Endothelial cell (in vitro differentiated cells): ENCODE data around the gene BCAT1. TPM values are rescaled to one million over a fixed set of nuclear protein-coding genes. Genes with fewer than 3 reads are reported as not detected.

Experiments used
- DNase-seq: peaks from one replicate; pipeline ENCODE4 v3.0.0; 2021; ENCODE audit warnings: low spot score
- H3K27ac Mint-ChIP-seq: one replicate; pipeline ENCODE4 v1.8.0; 2021; ENCODE audit warnings: mixed read lengths, inconsistent platforms; ENCODE audit not compliant: unreplicated experiment
- H3K27me3 Mint-ChIP-seq: one replicate; pipeline ENCODE4 v1.8.0; 2021; ENCODE audit warnings: mild to moderate bottlenecking, moderate library complexity, mixed read lengths, inconsistent platforms; ENCODE audit not compliant: unreplicated experiment
- H3K36me3 Mint-ChIP-seq: one replicate; pipeline ENCODE4 v1.8.0; 2021; ENCODE audit warnings: mild to moderate bottlenecking, low read depth, mixed read lengths, inconsistent platforms; ENCODE audit not compliant: unreplicated experiment
- H3K4me1 Mint-ChIP-seq: one replicate; pipeline ENCODE4 v1.8.0; 2021; ENCODE audit warnings: mild to moderate bottlenecking, mixed read lengths, inconsistent platforms; ENCODE audit not compliant: unreplicated experiment
- H3K4me3 Mint-ChIP-seq: one replicate; pipeline ENCODE4 v1.8.0; 2021; ENCODE audit warnings: mild to moderate bottlenecking, mixed read lengths, inconsistent platforms; ENCODE audit not compliant: unreplicated experiment
- H3K9me3 Mint-ChIP-seq: one replicate; pipeline ENCODE4 v1.8.0; 2021; ENCODE audit warnings: mixed read lengths, inconsistent platforms; ENCODE audit not compliant: unreplicated experiment
- total RNA-seq: library from RNA; stranded (reverse); fragmentation: NEBNext Ultra II Directional; extraction: Animal tissue kit (Norgen Biotek cat#: 25700); gene quantifications from one replicate; pipeline ENCODE4 v1.2.1, GENCODE V29; 2021; ENCODE audit not compliant: unreplicated experiment
- TF ChIP-seq, protein P1 (sequence below): fragments of 200-600 bp; sonication (generic); IDR thresholded peaks from one replicate; pipeline ENCODE4 v1.5.0; 2021; ENCODE audit warnings: antibody characterized with exemption; ENCODE audit not compliant: unreplicated experiment

The BCAT1 gene
- total RNA-seq, 1 donor from 2014 or later, result 110 TPM

DNA sequence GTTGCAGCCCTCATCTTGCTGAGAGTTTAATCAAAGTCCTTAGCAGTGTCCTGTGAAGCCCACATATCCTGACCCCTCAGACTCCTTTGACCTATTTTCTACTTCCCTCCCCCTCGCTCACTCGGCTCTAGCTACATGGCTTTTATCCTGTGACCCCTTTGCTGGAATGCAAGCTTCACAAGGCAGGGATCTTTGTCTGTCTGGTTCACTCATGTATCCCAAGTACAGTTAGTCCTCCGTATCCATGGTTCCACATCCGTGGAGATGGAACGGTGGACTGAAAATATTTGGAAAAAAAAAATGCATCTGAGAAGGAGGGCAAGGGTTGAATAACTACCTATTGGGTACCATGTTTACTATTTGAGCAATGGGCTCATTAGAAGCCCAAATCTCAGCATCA, 173.8 kb downstream of the BCAT1 start:
- no peaks in the 10 kb centered on the region for H3K27me3 Mint-ChIP-seq
- no peak overlapping the region for H3K27ac Mint-ChIP-seq
- H3K4me3 Mint-ChIP-seq, result no peak overlapping the region
- TF ChIP-seq, protein P1, sequence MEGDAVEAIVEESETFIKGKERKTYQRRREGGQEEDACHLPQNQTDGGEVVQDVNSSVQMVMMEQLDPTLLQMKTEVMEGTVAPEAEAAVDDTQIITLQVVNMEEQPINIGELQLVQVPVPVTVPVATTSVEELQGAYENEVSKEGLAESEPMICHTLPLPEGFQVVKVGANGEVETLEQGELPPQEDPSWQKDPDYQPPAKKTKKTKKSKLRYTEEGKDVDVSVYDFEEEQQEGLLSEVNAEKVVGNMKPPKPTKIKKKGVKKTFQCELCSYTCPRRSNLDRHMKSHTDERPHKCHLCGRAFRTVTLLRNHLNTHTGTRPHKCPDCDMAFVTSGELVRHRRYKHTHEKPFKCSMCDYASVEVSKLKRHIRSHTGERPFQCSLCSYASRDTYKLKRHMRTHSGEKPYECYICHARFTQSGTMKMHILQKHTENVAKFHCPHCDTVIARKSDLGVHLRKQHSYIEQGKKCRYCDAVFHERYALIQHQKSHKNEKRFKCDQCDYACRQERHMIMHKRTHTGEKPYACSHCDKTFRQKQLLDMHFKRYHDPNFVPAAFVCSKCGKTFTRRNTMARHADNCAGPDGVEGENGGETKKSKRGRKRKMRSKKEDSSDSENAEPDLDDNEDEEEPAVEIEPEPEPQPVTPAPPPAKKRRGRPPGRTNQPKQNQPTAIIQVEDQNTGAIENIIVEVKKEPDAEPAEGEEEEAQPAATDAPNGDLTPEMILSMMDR, result no peak
- H3K36me3 Mint-ChIP-seq, result no peaks in the 10 kb centered on the region
- no peak for DNase-seq
- no peaks in the 10 kb centered on the region for H3K9me3 Mint-ChIP-seq
- H3K4me1 Mint-ChIP-seq, result no peaks in the 10 kb centered on the region

DNA sequence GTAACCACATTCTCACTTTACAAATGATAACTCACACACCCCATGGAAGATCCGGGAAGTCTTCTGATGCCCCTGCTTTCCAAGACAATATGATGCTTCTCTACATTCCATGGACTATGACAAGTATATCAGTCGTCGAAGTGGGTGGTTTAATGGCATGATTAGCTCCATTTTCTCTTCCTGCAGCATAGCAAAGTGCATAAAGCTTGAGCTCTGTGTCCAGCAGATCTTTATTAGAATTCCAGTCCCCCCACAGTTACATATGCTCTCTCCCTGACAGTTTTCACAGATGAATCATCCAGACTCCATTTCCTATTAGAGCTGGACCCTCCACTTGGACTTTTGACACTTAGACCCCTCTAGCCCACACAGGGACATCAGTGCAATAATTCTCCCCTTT, 174.9 kb downstream of the BCAT1 start:
- Mint-ChIP-seq H3K4me3 (no peak overlapping the region), H3K4me1 (no peaks in the 10 kb centered on the region), H3K27me3 (no peaks in the 10 kb centered on the region), H3K27ac (no peak overlapping the region), H3K36me3 (no peaks in the 10 kb centered on the region), H3K9me3 (no peaks in the 10 kb centered on the region)
- TF ChIP-seq, protein P1, result no peak
- no peak for DNase-seq

DNA sequence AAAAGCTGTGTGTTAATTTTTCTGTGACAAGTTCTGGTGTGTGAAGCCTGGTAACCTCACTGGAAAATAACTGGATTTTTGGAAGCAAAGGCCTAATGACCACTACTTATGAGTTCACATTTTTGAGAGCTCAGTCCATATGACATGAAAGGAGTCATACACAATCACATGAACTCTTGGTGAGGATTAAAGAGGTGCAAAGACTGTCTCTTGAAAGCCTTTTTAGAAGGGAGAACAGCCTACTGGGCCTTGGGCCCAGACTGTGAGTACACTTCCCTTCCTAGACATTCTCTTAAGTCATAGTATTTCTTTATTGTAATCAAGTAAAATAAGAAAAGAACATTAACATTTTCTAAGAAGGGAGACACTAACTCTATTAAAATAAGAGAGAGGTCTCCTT, 176.1 kb downstream of the BCAT1 start:
- TF ChIP-seq, protein P1, result no peak
- no peak overlapping the region for H3K4me3 Mint-ChIP-seq
- H3K27me3 Mint-ChIP-seq, result no peaks in the 10 kb centered on the region
- H3K9me3 Mint-ChIP-seq, result no peaks in the 10 kb centered on the region
- no peaks in the 10 kb centered on the region for H3K4me1 Mint-ChIP-seq
- no peaks in the 10 kb centered on the region for H3K36me3 Mint-ChIP-seq
- DNase-seq, result no peak
- H3K27ac Mint-ChIP-seq, result no peak overlapping the region

DNA sequence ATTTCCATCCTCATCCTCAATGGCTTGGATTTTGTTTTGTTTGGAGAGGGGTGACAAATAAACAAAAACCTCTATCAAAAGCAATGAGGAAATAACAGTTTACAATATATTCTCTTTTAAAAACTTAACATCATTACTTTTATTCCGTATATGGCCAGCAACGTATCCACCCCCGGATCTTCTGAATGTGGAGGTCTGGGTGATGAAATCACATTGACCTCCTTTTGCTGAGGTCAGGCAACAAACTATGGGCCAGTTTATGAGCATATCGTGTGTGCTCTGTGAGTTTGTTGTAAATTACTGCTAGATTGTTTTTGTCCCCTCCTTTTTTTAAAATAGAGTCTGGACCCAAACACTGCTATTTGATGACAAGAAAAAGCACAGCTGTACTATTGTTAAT, 178.1 kb downstream of the BCAT1 start:
- TF ChIP-seq, protein P1, result no peak
- Mint-ChIP-seq H3K4me3 (no peak overlapping the region), H3K36me3 (no peaks in the 10 kb centered on the region), H3K27ac (no peak overlapping the region), H3K9me3 (no peaks in the 10 kb centered on the region), H3K4me1 (no peaks in the 10 kb centered on the region), H3K27me3 (no peaks in the 10 kb centered on the region)
- no peak for DNase-seq

DNA sequence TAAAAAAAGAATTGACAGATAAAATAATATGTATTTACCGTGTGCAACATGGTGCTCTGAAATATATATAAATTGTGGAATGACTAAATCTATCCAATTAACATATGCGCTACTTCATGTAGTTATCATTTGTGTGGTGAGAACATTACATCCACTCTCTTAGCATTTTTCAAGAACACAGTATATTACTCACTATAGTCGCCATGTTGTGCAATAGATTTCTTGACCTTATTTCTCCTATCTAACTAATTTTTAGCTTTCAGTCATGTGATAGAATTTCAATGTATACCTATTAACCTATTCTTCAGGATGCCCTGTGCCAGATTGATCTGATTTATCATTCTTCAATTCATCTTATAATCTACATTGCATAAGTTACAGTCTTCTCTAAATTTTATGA, 178.6 kb downstream of the BCAT1 start:
- Mint-ChIP-seq H3K27ac (no peak overlapping the region), H3K4me3 (no peak overlapping the region), H3K9me3 (no peaks in the 10 kb centered on the region), H3K4me1 (no peaks in the 10 kb centered on the region), H3K27me3 (no peaks in the 10 kb centered on the region), H3K36me3 (no peaks in the 10 kb centered on the region)
- TF ChIP-seq, protein P1, result no peak
- no peak for DNase-seq
